ENCODE results near the gene CARS2. TPM values are rescaled to one million over a fixed set of nuclear protein-coding genes. Genes with fewer than 3 reads are reported as not detected.
"Not testable (repeated sequence)": the region's sequence is repeated elsewhere in the genome, so short reads cannot be mapped to it uniquely, and the experiment has no call there.

The CARS2 gene
- polyA plus RNA-seq, 2 of the 4 experiments (the other 2 are of a cell fraction), result 31.5 to 41.4 TPM

DNA sequence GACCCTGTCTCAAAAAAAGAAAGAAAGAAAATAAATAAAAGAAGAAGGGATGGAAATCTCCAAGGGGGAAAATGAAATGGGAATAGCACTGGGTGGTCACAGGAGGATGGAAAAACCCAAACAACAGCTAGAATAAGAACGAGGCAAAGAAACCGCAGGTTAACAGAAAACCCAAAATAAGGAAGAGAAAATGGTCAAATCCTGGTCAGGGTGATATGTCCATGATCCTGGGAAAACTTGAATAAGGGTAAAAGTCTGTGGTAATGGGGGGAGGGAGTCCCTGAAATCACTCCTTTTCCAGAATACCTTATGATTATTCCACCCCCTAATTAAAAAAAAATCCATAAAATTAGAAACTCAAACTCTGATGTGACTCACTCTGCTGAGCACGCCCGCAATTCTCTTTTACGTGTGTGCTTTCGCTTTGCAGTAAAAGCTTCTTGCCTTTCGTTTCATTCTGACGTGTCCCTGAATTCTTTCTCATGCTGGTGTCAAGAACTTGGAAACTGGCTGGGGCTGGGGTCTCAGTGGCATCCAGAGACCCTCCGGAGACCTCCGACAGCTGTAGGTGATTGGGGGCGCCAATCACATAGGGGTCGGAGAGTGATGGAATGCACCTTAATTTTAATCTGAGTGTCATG, 94.8 kb downstream of the CARS2 start:
- H3K4me2 ChIP-seq, result no peak overlapping the region
- CTCF ChIA-PET, result interaction anchor here (0.5 kb wide), 1 partner anchor 179 kb away, joined by 3 read pairs; no protein-coding TSS in a partner anchor

GRCh38 chr13:110607675-110608224, 98.2 kb downstream of the CARS2 start:
- CTCF ChIA-PET, result no interaction called here
- H3K27ac ChIP-seq, result no peak overlapping the region
- TF ChIP-seq ELK1 (IDR thresholded peaks at IDR 0.05; ENCODE audit: low read depth, low read length) (no peak), PHF8 (IDR thresholded peaks at IDR 0.05; ENCODE audit: borderline replicate concordance, low read depth) (no peak), MAFK (IDR thresholded peaks at IDR 0.05; ENCODE audit: partially characterized antibody) (no peak), RNF2 (IDR thresholded peaks at IDR 0.05; ENCODE audit: borderline replicate concordance, low read depth) (no peak), FOXS1 (CRISPR knock-in tag; IDR thresholded peaks at IDR 0.05) (no peak), ZNF302 (CRISPR knock-in tag; IDR thresholded peaks at IDR 0.05) (no peak), JUNB (IDR thresholded peaks at IDR 0.05) (no peak), CHD4 (IDR thresholded peaks at IDR 0.05; ENCODE audit: borderline replicate concordance) (no peak), REST (IDR thresholded peaks at IDR 0.05) (no peak), CTCF (IDR thresholded peaks at IDR 0.05) (no peak), POLR2A (IDR thresholded peaks at IDR 0.05; ENCODE audit: low read length) (no peak), SREBF2 (IDR thresholded peaks at IDR 0.05) (no peak), FOSB (CRISPR knock-in tag; IDR thresholded peaks at IDR 0.05) (no peak)
- TF ChIP-seq, protein P1, sequence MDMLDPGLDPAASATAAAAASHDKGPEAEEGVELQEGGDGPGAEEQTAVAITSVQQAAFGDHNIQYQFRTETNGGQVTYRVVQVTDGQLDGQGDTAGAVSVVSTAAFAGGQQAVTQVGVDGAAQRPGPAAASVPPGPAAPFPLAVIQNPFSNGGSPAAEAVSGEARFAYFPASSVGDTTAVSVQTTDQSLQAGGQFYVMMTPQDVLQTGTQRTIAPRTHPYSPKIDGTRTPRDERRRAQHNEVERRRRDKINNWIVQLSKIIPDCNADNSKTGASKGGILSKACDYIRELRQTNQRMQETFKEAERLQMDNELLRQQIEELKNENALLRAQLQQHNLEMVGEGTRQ (IDR thresholded peaks at IDR 0.05), result no peak
- TF ChIP-seq, protein P2, sequence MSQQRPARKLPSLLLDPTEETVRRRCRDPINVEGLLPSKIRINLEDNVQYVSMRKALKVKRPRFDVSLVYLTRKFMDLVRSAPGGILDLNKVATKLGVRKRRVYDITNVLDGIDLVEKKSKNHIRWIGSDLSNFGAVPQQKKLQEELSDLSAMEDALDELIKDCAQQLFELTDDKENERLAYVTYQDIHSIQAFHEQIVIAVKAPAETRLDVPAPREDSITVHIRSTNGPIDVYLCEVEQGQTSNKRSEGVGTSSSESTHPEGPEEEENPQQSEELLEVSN (IDR thresholded peaks at IDR 0.05; ENCODE audit: borderline replicate concordance, low read depth), result no peak
- 78% methylated on average over 3 of the region's 3 CpGs for WGBS (ENCODE audit: missing lambda C conversion rate)
- H3K4me1 ChIP-seq, result no peaks in the 10 kb centered on the region
- DNase-seq (ENCODE audit: low read depth in 1 of 2, low spot score in 1 of 2), result no peak
- FAIRE-seq, result no peak
- no peak overlapping the region for H3K4me2 ChIP-seq
- H3K4me3 ChIP-seq, result no peak overlapping the region
- no peak for ATAC-seq
- POLR2A ChIA-PET, result no interaction called here
- no peaks in the 10 kb centered on the region for H3K9me3 ChIP-seq

More for the DNA sequence above, 94.8 kb downstream of the CARS2 start:
- WGBS (ENCODE audit: missing lambda C conversion rate), result 66% methylated on average over 12 of the region's 12 CpGs
- peaks cover 5% of the 10 kb centered on the region; the same call in 1 of the 3 replicates for H3K9me3 ChIP-seq
- no peak for ATAC-seq
- no peak overlapping the region for H3K27ac ChIP-seq
- H3K4me1 ChIP-seq, result peaks cover 5% of the 10 kb centered on the region; the same call in 2 of the 3 replicates
- no peak for TF ChIP-seq CBX2 (IDR thresholded peaks at IDR 0.05; ENCODE audit: borderline replicate concordance, low read depth)
- TF ChIP-seq PBX3 (IDR thresholded peaks at IDR 0.05), result no peak
- POLR2A ChIA-PET, result no interaction called here
- no peak for DNase-seq (ENCODE audit: low read depth in 1 of 2, low spot score in 1 of 2)
- no peak for FAIRE-seq
- no peak overlapping the region for H3K4me3 ChIP-seq

DNA sequence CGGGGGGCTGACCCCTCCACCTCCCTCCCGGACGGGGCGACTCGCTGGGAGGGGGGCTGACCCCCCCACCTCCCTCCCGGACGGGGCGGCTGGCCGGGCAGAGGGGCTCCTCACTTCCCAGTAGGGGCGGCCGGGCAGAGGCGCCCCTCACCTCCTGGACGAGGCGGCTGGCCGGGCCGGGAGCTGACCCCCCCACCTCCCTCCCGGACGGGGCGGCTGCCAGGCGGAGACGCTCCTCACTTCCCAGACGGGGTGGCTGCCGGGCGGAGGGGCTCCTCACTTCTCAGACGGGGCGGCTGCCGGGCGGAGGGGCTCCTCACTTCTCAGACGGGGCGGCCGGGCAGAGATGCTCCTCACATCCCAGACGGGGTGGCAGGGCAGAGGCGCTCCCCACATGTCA, 99.6 kb downstream of the CARS2 start:
- ATAC-seq; CTCF ChIA-PET; H3K4me3 ChIP-seq; POLR2A ChIA-PET; H3K27ac ChIP-seq; DNase-seq (ENCODE audit: low read depth in 1 of 2, low spot score in 1 of 2); FAIRE-seq; H3K4me2 ChIP-seq; H3K9me3 ChIP-seq; H3K4me1 ChIP-seq: not testable (repeated sequence)
- WGBS (ENCODE audit: missing lambda C conversion rate), result no CpG with 5 or more reads among the region's 33 CpGs
